Neural progenitor cell (in vitro differentiated cells): ENCODE results near the gene SUSD2. TPM values are rescaled to one million over a fixed set of nuclear protein-coding genes. Genes with fewer than 3 reads are reported as not detected.
A peak's percentile ranks its signal among the peaks of the same experiment; 100 is the strongest.

Experiments used
- DNase-seq: peaks from one replicate; pipeline ENCODE4 v3.0.0-alpha.2; 2016; ENCODE audit warnings: low spot score
- H2AFZ ChIP-seq: fragments of 200-600 bp; sonication (generic); replicated peaks from 2 replicates; pipeline ENCODE4 v1.6.1; 2016; ENCODE audit warnings: antibody characterized with exemption
- H3F3A ChIP-seq: fragments of 200-600 bp; sonication (generic); 2 replicates; pipeline ENCODE4 v1.6.1; 2016; ENCODE audit warnings: antibody characterized with exemption, low read depth
- H3K27ac ChIP-seq: fragments of 200-600 bp; sonication (generic); 2 replicates; pipeline ENCODE4 v1.5.1; 2016; ENCODE audit warnings: mild to moderate bottlenecking
- H3K27me3 ChIP-seq: fragments of 200-600 bp; sonication (generic); 2 replicates; pipeline ENCODE4 v1.6.1; 2016; ENCODE audit warnings: mild to moderate bottlenecking, moderate library complexity
- H3K36me3 ChIP-seq: fragments of 200-600 bp; sonication (generic); 2 replicates; pipeline ENCODE4 v1.5.1; 2016
- H3K4me1 ChIP-seq: fragments of 200-600 bp; sonication (generic); 2 replicates; pipeline ENCODE4 v1.6.1; 2016; ENCODE audit warnings: mixed run types
- H3K4me2 ChIP-seq: fragments of 200-600 bp; sonication (generic); 2 replicates; pipeline ENCODE4 v1.6.1; 2016
- H3K4me3 ChIP-seq: fragments of 200-600 bp; sonication (generic); 2 replicates; pipeline ENCODE4 v1.5.1; 2016
- H3K79me2 ChIP-seq: fragments of 200-600 bp; sonication (generic); 2 replicates; pipeline ENCODE4 v1.6.1; 2016; ENCODE audit warnings: low read depth
- H3K9ac ChIP-seq: fragments of 200-600 bp; sonication (generic); 2 replicates; pipeline ENCODE4 v1.6.1; 2016
- H3K9me3 ChIP-seq: fragments of 200-600 bp; sonication (generic); 2 replicates; pipeline ENCODE4 v1.5.1; 2016; ENCODE audit warnings: low read depth
- H4K20me1 ChIP-seq: fragments of 200-600 bp; sonication (generic); 2 replicates; pipeline ENCODE4 v1.6.1; 2016; ENCODE audit warnings: low read depth
- H3K27ac Mint-ChIP-seq: 3 replicates; pipeline ENCODE4 v1.8.0; 2021; ENCODE audit warnings: mixed read lengths
- H3K27me3 Mint-ChIP-seq: 2 replicates; pipeline ENCODE4 v1.8.0; 2022; ENCODE audit warnings: low read depth, mild to moderate bottlenecking, inconsistent platforms, moderate library complexity, mixed read lengths; ENCODE audit not compliant: insufficient read depth
- H3K36me3 Mint-ChIP-seq: 3 replicates; pipeline ENCODE4 v1.8.0; 2021; ENCODE audit warnings: mixed read lengths
- H3K4me1 Mint-ChIP-seq: 3 replicates; pipeline ENCODE4 v1.8.0; 2021; ENCODE audit warnings: mixed read lengths
- H3K4me3 Mint-ChIP-seq: 3 replicates; pipeline ENCODE4 v1.8.0; 2021; ENCODE audit warnings: mild to moderate bottlenecking, moderate library complexity, mixed read lengths
- H3K9me3 Mint-ChIP-seq: 3 replicates; pipeline ENCODE4 v1.8.0; 2020; ENCODE audit warnings: mixed read lengths
- EZH2 ChIP-seq: fragments of 200-600 bp; sonication (generic); IDR thresholded peaks from 2 replicates; pipeline ENCODE4 v1.6.1; 2017; ENCODE audit warnings: antibody characterized with exemption, mild to moderate bottlenecking, moderate library complexity
- EZH2phosphoT487 ChIP-seq: fragments of 200-600 bp; sonication (generic); IDR thresholded peaks from 2 replicates; pipeline ENCODE4 v1.6.1; 2017; ENCODE audit warnings: antibody characterized with exemption
- total RNA-seq: library from RNA; depleted of rRNA; stranded (reverse); fragments of >200 nt; gene quantifications from 2 replicates; pipeline ENCODE4 v1.2.3, GENCODE V29; 2015; ENCODE audit warnings: low replicate concordance
- TF ChIP-seq, protein P1 (sequence below): fragments of 200-600 bp; sonication (generic); IDR thresholded peaks from 2 replicates; pipeline ENCODE4 v1.5.1; 2017; ENCODE audit warnings: antibody characterized with exemption, mild to moderate bottlenecking

SUSD2 gene
- total RNA-seq, 1 donor from 2014 or later: 0.02 TPM

- no peaks in the 10 kb centered on the region for H3K36me3 ChIP-seq
- H3K27me3 Mint-ChIP-seq: peaks cover 2% of the 10 kb centered on the region
These were observed 6.7 kb downstream of the SUSD2 start for GRCh38 chr22:24187731-24188644.

GRCh38 chr22:24188705-24189248 is 7.5 kb downstream of the SUSD2 start:
- TF ChIP-seq, protein P1, sequence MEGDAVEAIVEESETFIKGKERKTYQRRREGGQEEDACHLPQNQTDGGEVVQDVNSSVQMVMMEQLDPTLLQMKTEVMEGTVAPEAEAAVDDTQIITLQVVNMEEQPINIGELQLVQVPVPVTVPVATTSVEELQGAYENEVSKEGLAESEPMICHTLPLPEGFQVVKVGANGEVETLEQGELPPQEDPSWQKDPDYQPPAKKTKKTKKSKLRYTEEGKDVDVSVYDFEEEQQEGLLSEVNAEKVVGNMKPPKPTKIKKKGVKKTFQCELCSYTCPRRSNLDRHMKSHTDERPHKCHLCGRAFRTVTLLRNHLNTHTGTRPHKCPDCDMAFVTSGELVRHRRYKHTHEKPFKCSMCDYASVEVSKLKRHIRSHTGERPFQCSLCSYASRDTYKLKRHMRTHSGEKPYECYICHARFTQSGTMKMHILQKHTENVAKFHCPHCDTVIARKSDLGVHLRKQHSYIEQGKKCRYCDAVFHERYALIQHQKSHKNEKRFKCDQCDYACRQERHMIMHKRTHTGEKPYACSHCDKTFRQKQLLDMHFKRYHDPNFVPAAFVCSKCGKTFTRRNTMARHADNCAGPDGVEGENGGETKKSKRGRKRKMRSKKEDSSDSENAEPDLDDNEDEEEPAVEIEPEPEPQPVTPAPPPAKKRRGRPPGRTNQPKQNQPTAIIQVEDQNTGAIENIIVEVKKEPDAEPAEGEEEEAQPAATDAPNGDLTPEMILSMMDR: no peak
- TF ChIP-seq EZH2: no peak
- H3K9me3 ChIP-seq: no peaks in the 10 kb centered on the region
- H2AFZ ChIP-seq: no peak overlapping the region
- no peaks in the 10 kb centered on the region for H3K27me3 ChIP-seq
- H3K4me1 ChIP-seq: no peaks in the 10 kb centered on the region
- H3K4me3 ChIP-seq: no peak overlapping the region
- H3K4me1 Mint-ChIP-seq: peaks cover 3% of the 10 kb centered on the region
- no peak overlapping the region for H3K27ac ChIP-seq
- H3K27ac Mint-ChIP-seq: no peak overlapping the region
- H4K20me1 ChIP-seq: no peaks in the 10 kb centered on the region
- no peaks in the 10 kb centered on the region for H3K9me3 Mint-ChIP-seq
- DNase-seq: no peak
- H3F3A ChIP-seq: no peaks in the 10 kb centered on the region
- H3K9ac ChIP-seq: no peak overlapping the region
- H3K27me3 Mint-ChIP-seq: peaks cover 2% of the 10 kb centered on the region
- H3K36me3 ChIP-seq: no peaks in the 10 kb centered on the region
- H3K36me3 Mint-ChIP-seq: no peaks in the 10 kb centered on the region
- no peak overlapping the region for H3K4me2 ChIP-seq
- H3K79me2 ChIP-seq: no peaks in the 10 kb centered on the region
- no peak overlapping the region for H3K4me3 Mint-ChIP-seq

More at GRCh38 chr22:24187731-24188644, 6.7 kb downstream of the SUSD2 start:
- Mint-ChIP-seq H3K4me1 (peaks cover 3% of the 10 kb centered on the region), H3K36me3 (no peaks in the 10 kb centered on the region), H3K4me3 (no peak overlapping the region), H3K9me3 (no peaks in the 10 kb centered on the region), H3K27ac (no peak overlapping the region)
- Histone ChIP-seq H3K9me3 (no peaks in the 10 kb centered on the region), H3K4me1 (no peaks in the 10 kb centered on the region), H4K20me1 (no peaks in the 10 kb centered on the region), H3K9ac (no peak overlapping the region), H3K4me3 (no peak overlapping the region), H2AFZ (no peak overlapping the region), H3K79me2 (no peaks in the 10 kb centered on the region), H3K4me2 (no peak overlapping the region), H3K27me3 (no peaks in the 10 kb centered on the region), H3F3A (no peaks in the 10 kb centered on the region), H3K27ac (no peak overlapping the region)
- TF ChIP-seq EZH2phosphoT487 (no peak), EZH2 (no peak)
- TF ChIP-seq, protein P1: no peak
- DNase-seq: no peak

DNA sequence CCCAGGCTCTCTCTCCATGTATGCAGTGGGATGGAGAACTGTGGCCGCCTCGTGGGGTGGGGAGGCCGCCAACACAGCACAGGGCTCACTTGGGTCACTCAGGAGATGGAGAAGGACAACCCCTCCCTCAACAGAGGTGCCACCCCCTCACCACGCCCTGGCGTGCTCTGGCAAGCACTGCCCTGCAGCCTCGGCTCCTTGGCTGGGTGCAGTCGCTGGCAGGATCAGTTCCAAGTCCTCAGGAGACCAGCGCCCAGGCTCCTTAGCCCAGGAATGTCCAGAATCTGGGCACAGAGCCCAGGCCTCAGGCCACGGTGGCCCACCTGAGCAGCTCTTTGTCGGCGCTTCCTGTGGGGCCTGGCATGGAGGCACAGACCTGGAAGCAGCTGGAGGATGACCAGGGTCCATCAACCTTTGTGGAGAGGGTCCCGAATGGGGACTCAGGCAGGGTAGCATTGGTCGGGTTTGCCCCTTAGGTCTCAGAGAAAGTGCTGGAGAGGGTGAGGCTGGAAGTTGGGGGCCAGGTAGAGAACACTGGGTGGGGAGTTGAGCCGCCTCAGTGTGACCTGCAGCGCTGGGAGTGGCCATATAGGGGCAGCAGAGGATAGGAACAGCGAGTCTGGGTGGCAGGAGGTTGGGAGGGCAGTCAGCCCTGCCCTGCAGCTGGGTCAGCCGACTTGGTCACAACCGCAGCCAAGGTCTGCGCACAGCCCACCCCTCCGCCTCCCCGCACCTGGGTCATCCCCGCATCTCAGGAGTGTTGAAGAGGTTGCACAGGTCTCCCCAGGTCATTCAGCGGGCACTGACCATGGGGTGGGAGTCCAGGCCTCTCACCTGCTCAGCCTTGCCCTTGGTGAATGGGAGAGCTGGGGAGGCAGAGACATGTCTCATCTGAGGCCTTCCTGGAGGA is 8.2 kb downstream of the SUSD2 start:
- H2AFZ ChIP-seq: peak overlapping the region; percentile 51
- no peak for TF ChIP-seq EZH2phosphoT487
- TF ChIP-seq, protein P1: peak; percentile 83
- TF ChIP-seq EZH2: no peak
- no peak overlapping the region for H3K4me2 ChIP-seq
- no peaks in the 10 kb centered on the region for H3K27me3 ChIP-seq
- H3K36me3 Mint-ChIP-seq: no peaks in the 10 kb centered on the region
- DNase-seq: peak; percentile 85
- peak overlapping the region; percentile 41 for H3K4me3 Mint-ChIP-seq
- no peak overlapping the region for H3K27ac ChIP-seq
- H3K27me3 Mint-ChIP-seq: peaks cover 2% of the 10 kb centered on the region
- peak overlapping the region; percentile 42 for H3K27ac Mint-ChIP-seq
- peaks cover 3% of the 10 kb centered on the region for H3K4me1 Mint-ChIP-seq
- H3K9ac ChIP-seq: no peak overlapping the region
- no peaks in the 10 kb centered on the region for H3K9me3 Mint-ChIP-seq
- no peaks in the 10 kb centered on the region for H3K9me3 ChIP-seq
- no peaks in the 10 kb centered on the region for H4K20me1 ChIP-seq
- no peaks in the 10 kb centered on the region for H3K4me1 ChIP-seq
- H3K36me3 ChIP-seq: no peaks in the 10 kb centered on the region
- H3F3A ChIP-seq: no peaks in the 10 kb centered on the region
- no peak overlapping the region for H3K4me3 ChIP-seq
- no peaks in the 10 kb centered on the region for H3K79me2 ChIP-seq
